H9 (cell line): ENCODE data around the gene PPP1R7. TPM values are rescaled to one million over a fixed set of nuclear protein-coding genes. Genes with fewer than 3 reads are reported as not detected.

ENCODE experiments used
- DNase-seq: peaks from one replicate; pipeline ENCODE4 v3.0.0-alpha.2; 2017
- H2AFZ ChIP-seq: one replicate; pipeline ENCODE4 v1.6.1; 2013; ENCODE audit warnings: mild to moderate bottlenecking, low read length, control low read depth, moderate library complexity
- H2AK5ac ChIP-seq: 2 replicates; pipeline ENCODE4 v1.6.1; 2013; ENCODE audit warnings: low read length, control low read depth, mixed read lengths; ENCODE audit not compliant: insufficient read length
- H2BK120ac ChIP-seq: one replicate; pipeline ENCODE4 v1.6.1; 2013; ENCODE audit warnings: low read depth, mild to moderate bottlenecking, low read length, control low read depth, inconsistent platforms; ENCODE audit not compliant: poor library complexity, severe bottlenecking
- H2BK12ac ChIP-seq: 2 replicates; pipeline ENCODE4 v1.6.1; 2013; ENCODE audit warnings: low read length, control low read depth, mixed read lengths, low read depth; ENCODE audit not compliant: insufficient read length
- H2BK15ac ChIP-seq: 2 replicates; pipeline ENCODE4 v1.6.1; 2013; ENCODE audit warnings: low read depth, low read length, control low read depth
- H2BK20ac ChIP-seq: one replicate; pipeline ENCODE4 v1.6.1; 2013; ENCODE audit warnings: low read depth, mild to moderate bottlenecking, low read length, control low read depth, inconsistent platforms; ENCODE audit not compliant: poor library complexity, severe bottlenecking
- H2BK5ac ChIP-seq: 2 replicates; pipeline ENCODE4 v1.6.1; 2013; ENCODE audit warnings: low read length, control low read depth, mixed read lengths; ENCODE audit not compliant: insufficient read length
- H3K14ac ChIP-seq: 2 replicates; pipeline ENCODE4 v1.6.1; 2013; ENCODE audit warnings: low read length, control low read depth; ENCODE audit not compliant: insufficient read depth
- H3K18ac ChIP-seq: 2 replicates; pipeline ENCODE4 v1.6.1; 2013; ENCODE audit warnings: low read depth, mild to moderate bottlenecking, mixed read lengths, low read length, control low read depth; ENCODE audit not compliant: insufficient read length
- H3K23ac ChIP-seq: 2 replicates; pipeline ENCODE4 v1.6.1; 2013; ENCODE audit warnings: low read length, control low read depth, mixed read lengths, low read depth; ENCODE audit not compliant: insufficient read length
- H3K23me2 ChIP-seq: 2 replicates; pipeline ENCODE4 v1.6.1; 2013; ENCODE audit warnings: low read depth, mild to moderate bottlenecking, mixed read lengths, low read length, control low read depth; ENCODE audit not compliant: insufficient read length, poor library complexity, severe bottlenecking
- H3K27ac ChIP-seq: 2 replicates; pipeline ENCODE4 v1.5.1; 2013; ENCODE audit warnings: low read length, control low read depth, mixed read lengths, low read depth; ENCODE audit not compliant: insufficient read length
- H3K27me3 ChIP-seq: 2 replicates; pipeline ENCODE4 v1.6.1; 2013; ENCODE audit warnings: low read length, control low read depth, inconsistent platforms; ENCODE audit not compliant: insufficient read depth
- H3K4ac ChIP-seq: 2 replicates; pipeline ENCODE4 v1.6.1; 2013; ENCODE audit warnings: low read depth, mild to moderate bottlenecking, control low read depth, inconsistent platforms, low read length, moderate library complexity
- H3K4me1 ChIP-seq: 2 replicates; pipeline ENCODE4 v1.6.1; 2013; ENCODE audit warnings: low read length, control low read depth, inconsistent platforms; ENCODE audit not compliant: insufficient read depth
- H3K4me2 ChIP-seq: 2 replicates; pipeline ENCODE4 v1.6.1; 2013; ENCODE audit warnings: low read length, control low read depth, mixed read lengths; ENCODE audit not compliant: insufficient read length, insufficient read depth
- H3K56ac ChIP-seq: 2 replicates; pipeline ENCODE4 v1.6.1; 2013; ENCODE audit warnings: low read depth, mild to moderate bottlenecking, mixed read lengths, low read length, control low read depth; ENCODE audit not compliant: insufficient read length
- H3K79me1 ChIP-seq: 2 replicates; pipeline ENCODE4 v1.6.1; 2013; ENCODE audit warnings: low read depth, mild to moderate bottlenecking, moderate library complexity, low read length, control low read depth, inconsistent platforms; ENCODE audit not compliant: insufficient read depth, poor library complexity, severe bottlenecking
- H3K79me2 ChIP-seq: 2 replicates; pipeline ENCODE4 v1.6.1; 2013; ENCODE audit warnings: low read length, control low read depth, inconsistent platforms; ENCODE audit not compliant: insufficient read depth
- H3K9ac ChIP-seq: 2 replicates; pipeline ENCODE4 v1.6.1; 2013; ENCODE audit warnings: low read length, control low read depth, mixed read lengths; ENCODE audit not compliant: insufficient read length; ENCODE audit errors: extremely low read depth
- H3K9me3 ChIP-seq: one replicate; pipeline ENCODE4 v1.6.1; 2013; ENCODE audit warnings: low read depth, low read length, inconsistent platforms; ENCODE audit not compliant: control insufficient read depth
- H3T11ph ChIP-seq: one replicate; pipeline ENCODE4 v1.6.1; 2013; ENCODE audit warnings: mild to moderate bottlenecking, low read length, control low read depth, inconsistent platforms
- H4K20me1 ChIP-seq: one replicate; pipeline ENCODE4 v1.6.1; 2013; ENCODE audit not compliant: control insufficient read depth, insufficient read length, insufficient read depth
- H4K5ac ChIP-seq: 2 replicates; pipeline ENCODE4 v1.6.1; 2013; ENCODE audit warnings: low read depth, mild to moderate bottlenecking, mixed read lengths, low read length, control low read depth; ENCODE audit not compliant: insufficient read length
- H4K8ac ChIP-seq: replicated peaks from 2 replicates; pipeline ENCODE4 v1.6.1; 2013; ENCODE audit warnings: low read length, control low read depth, mixed read lengths, low read depth; ENCODE audit not compliant: insufficient read length
- H4K91ac ChIP-seq: 2 replicates; pipeline ENCODE4 v1.6.1; 2013; ENCODE audit warnings: low read depth, mild to moderate bottlenecking, moderate library complexity, mixed read lengths, low read length, control low read depth; ENCODE audit not compliant: insufficient read length
- H3K27ac Mint-ChIP-seq, 3 experiments: 2 replicates in 2 of 3; 3 replicates in 1 of 3; pipeline ENCODE4 v1.8.0; 2020 to 2021; ENCODE audit warnings: mixed read lengths in 3 of 3, mild to moderate bottlenecking in 1 of 3, moderate library complexity in 1 of 3
- H3K27me3 Mint-ChIP-seq: 2 replicates; pipeline ENCODE4 v1.8.0; 2021; ENCODE audit warnings: low read depth, mild to moderate bottlenecking, moderate library complexity, mixed read lengths
- H3K36me3 Mint-ChIP-seq, 3 experiments: 2 replicates in 2 of 3; 3 replicates in 1 of 3; pipeline ENCODE4 v1.8.0; 2020 to 2021; ENCODE audit warnings: low read depth in 3 of 3, mixed read lengths in 3 of 3; ENCODE audit not compliant: insufficient read depth in 1 of 3
- H3K4me1 Mint-ChIP-seq, 2 experiments: 2 replicates each; pipeline ENCODE4 v1.8.0; 2020; ENCODE audit warnings: mixed read lengths in 2 of 2
- H3K4me3 Mint-ChIP-seq, 2 experiments: 2 replicates in 1 of 2; 3 replicates in 1 of 2; pipeline ENCODE4 v1.8.0; 2020 to 2021; ENCODE audit warnings: mild to moderate bottlenecking in 2 of 2, mixed read lengths in 2 of 2, moderate library complexity in 1 of 2
- H3K9me3 Mint-ChIP-seq, 2 experiments: 2 replicates in 1 of 2; 3 replicates in 1 of 2; pipeline ENCODE4 v1.8.0; 2020; ENCODE audit warnings: mild to moderate bottlenecking in 2 of 2, mixed read lengths in 2 of 2, moderate library complexity in 1 of 2
- CTCF ChIP-seq: fragments of 200-600 bp; sonication (generic); conservative IDR thresholded peaks from 3 replicates; pipeline ENCODE4 v1.8.0; 2021; ENCODE audit warnings: antibody characterized with exemption, mild to moderate bottlenecking
- WGBS: extraction: QIAGEN DNeasy Blood & Tissue Kit; methylation state at CpG from one replicate; pipeline ENCODE4 v1.1.7; 2013; ENCODE audit warnings: missing lambda C conversion rate, low lambda C conversion rate, mixed read lengths; ENCODE audit not compliant: insufficient read length; ENCODE audit errors: extremely low coverage; 5-methylcytosine and 5-hydroxymethylcytosine counted together
- total RNA-seq: library from RNA; stranded (reverse); gene quantifications from 2 replicates; pipeline ENCODE4 v1.2.1, GENCODE V29; 2021

The PPP1R7 gene
- total RNA-seq, 1 experiment from 2014 or later = 60.2 TPM

GRCh38 chr2:241120440-241120839 is 29.8 kb upstream of the PPP1R7 start:
- TF ChIP-seq CTCF = no peak
- Histone ChIP-seq H3K4ac (no peak overlapping the region), H2BK15ac (no peak overlapping the region), H2BK120ac (no peak overlapping the region), H4K20me1 (no peaks in the 10 kb centered on the region), H3K9ac (no peak overlapping the region), H4K8ac (no peak overlapping the region), H3K23ac (no peak overlapping the region), H3K79me2 (no peaks in the 10 kb centered on the region), H4K91ac (no peak overlapping the region), H3K79me1 (no peaks in the 10 kb centered on the region), H3K9me3 (no peaks in the 10 kb centered on the region), H3K56ac (no peak overlapping the region), H3K27me3 (no peaks in the 10 kb centered on the region), H3T11ph (no peak overlapping the region), H3K18ac (no peak overlapping the region), H2BK12ac (no peak overlapping the region), H2BK20ac (no peak overlapping the region), H3K27ac (no peak overlapping the region), H2AK5ac (no peak overlapping the region), H3K4me2 (no peak overlapping the region), H2AFZ (no peak overlapping the region), H3K4me1 (no peaks in the 10 kb centered on the region), H3K23me2 (no peaks in the 10 kb centered on the region), H3K14ac (no peak overlapping the region), H4K5ac (no peak overlapping the region), H2BK5ac (no peak overlapping the region)
- no peaks in the 10 kb centered on the region for H3K9me3 Mint-ChIP-seq
- H3K4me3 Mint-ChIP-seq = no peak overlapping the region
- H3K4me1 Mint-ChIP-seq = no peaks in the 10 kb centered on the region
- H3K36me3 Mint-ChIP-seq = peaks cover 13 to 53% (median 48%) of the 10 kb centered on the region in 3 experiments; a peak in 6 of 7 replicates
- no CpG with 5 or more reads among the region's 2 CpGs for WGBS
- no peaks in the 10 kb centered on the region for H3K27me3 Mint-ChIP-seq
- no peak for DNase-seq
- H3K27ac Mint-ChIP-seq = no peak overlapping the region
